ENCODE results near the gene COL24A1. TPM values are rescaled to one million over a fixed set of nuclear protein-coding genes. Genes with fewer than 3 reads are reported as not detected.

The COL24A1 gene
- total RNA-seq, 6 experiments from 2014 or later = 1.1 to 2.4 (median 1.3) TPM

- no peaks in the 10 kb centered on the region for H3K9me3 Mint-ChIP-seq
- TF ChIP-seq, protein P1, sequence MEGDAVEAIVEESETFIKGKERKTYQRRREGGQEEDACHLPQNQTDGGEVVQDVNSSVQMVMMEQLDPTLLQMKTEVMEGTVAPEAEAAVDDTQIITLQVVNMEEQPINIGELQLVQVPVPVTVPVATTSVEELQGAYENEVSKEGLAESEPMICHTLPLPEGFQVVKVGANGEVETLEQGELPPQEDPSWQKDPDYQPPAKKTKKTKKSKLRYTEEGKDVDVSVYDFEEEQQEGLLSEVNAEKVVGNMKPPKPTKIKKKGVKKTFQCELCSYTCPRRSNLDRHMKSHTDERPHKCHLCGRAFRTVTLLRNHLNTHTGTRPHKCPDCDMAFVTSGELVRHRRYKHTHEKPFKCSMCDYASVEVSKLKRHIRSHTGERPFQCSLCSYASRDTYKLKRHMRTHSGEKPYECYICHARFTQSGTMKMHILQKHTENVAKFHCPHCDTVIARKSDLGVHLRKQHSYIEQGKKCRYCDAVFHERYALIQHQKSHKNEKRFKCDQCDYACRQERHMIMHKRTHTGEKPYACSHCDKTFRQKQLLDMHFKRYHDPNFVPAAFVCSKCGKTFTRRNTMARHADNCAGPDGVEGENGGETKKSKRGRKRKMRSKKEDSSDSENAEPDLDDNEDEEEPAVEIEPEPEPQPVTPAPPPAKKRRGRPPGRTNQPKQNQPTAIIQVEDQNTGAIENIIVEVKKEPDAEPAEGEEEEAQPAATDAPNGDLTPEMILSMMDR (IDR thresholded peaks at IDR 0.05) = no peak
- no peak for DNase-seq
- H3K27me3 Mint-ChIP-seq (ENCODE audit: insufficient read depth) = no peaks in the 10 kb centered on the region
- H3K36me3 Mint-ChIP-seq (ENCODE audit: low read depth) = no peaks in the 10 kb centered on the region; the same call in 1 of the 2 replicates
- no peak overlapping the region for H3K4me3 Mint-ChIP-seq
- no peaks in the 10 kb centered on the region for H3K4me1 Mint-ChIP-seq (ENCODE audit: low read depth)
- H3K27ac Mint-ChIP-seq = no peak overlapping the region
Observed at GRCh38 chr1:85952460-85952859, 204.1 kb downstream of the COL24A1 start.

DNA sequence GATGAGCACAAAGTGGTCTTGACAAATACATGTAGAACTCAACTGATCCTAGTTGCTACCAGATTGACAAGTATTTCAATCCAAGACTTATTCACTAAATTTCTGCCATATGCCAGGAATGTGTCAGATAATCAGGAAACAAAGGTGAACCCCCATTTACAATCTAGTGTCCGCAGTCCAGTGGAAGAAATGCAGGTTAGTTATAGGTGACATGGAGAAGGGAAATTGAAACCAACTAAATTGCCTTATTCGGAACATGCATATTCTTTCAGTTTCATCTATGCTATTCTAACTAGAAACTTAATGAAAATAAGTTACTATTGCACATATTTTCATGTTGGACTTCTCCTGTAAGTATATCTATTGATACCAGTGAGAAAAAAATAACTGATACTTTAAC is 209.4 kb downstream of the COL24A1 start:
- Mint-ChIP-seq H3K9me3 (no peaks in the 10 kb centered on the region), H3K36me3 (ENCODE audit: low read depth) (no peaks in the 10 kb centered on the region), H3K27ac (no peak overlapping the region), H3K4me3 (no peak overlapping the region), H3K4me1 (ENCODE audit: low read depth) (no peaks in the 10 kb centered on the region), H3K27me3 (ENCODE audit: insufficient read depth) (no peaks in the 10 kb centered on the region; the same call in 1 of the 2 replicates)
- no peak for DNase-seq
- TF ChIP-seq, protein P1 (IDR thresholded peaks at IDR 0.05) = no peak

- Mint-ChIP-seq H3K27ac (no peak overlapping the region), H3K36me3 (ENCODE audit: low read depth) (no peaks in the 10 kb centered on the region), H3K4me3 (no peak overlapping the region), H3K9me3 (no peaks in the 10 kb centered on the region), H3K27me3 (ENCODE audit: insufficient read depth) (no peaks in the 10 kb centered on the region; the same call in 1 of the 2 replicates), H3K4me1 (ENCODE audit: low read depth) (peaks cover 9% of the 10 kb centered on the region)
- TF ChIP-seq, protein P1 (IDR thresholded peaks at IDR 0.05) = no peak
- DNase-seq = no peak
Observed at GRCh38 chr1:85943945-85944344, 212.6 kb downstream of the COL24A1 start.

- TF ChIP-seq, protein P1 (IDR thresholded peaks at IDR 0.05) = no peak
Observed at GRCh38 chr1:85943526-85943925, 213.0 kb downstream of the COL24A1 start.

GRCh38 chr1:85940656-85941306 is 215.8 kb downstream of the COL24A1 start:
- DNase-seq = peak; percentile 45
- H3K36me3 Mint-ChIP-seq (ENCODE audit: low read depth) = no peaks in the 10 kb centered on the region
- TF ChIP-seq, protein P1 (IDR thresholded peaks at IDR 0.05) = no peak
- H3K27ac Mint-ChIP-seq = 0 out of 2 replicates have a peak overlapping the region, but pooled peaks have one; percentile 23
- no peaks in the 10 kb centered on the region for H3K9me3 Mint-ChIP-seq
- H3K4me1 Mint-ChIP-seq (ENCODE audit: low read depth) = peaks cover 9% of the 10 kb centered on the region
- no peak overlapping the region for H3K4me3 Mint-ChIP-seq
- H3K27me3 Mint-ChIP-seq (ENCODE audit: insufficient read depth) = no peaks in the 10 kb centered on the region

More at GRCh38 chr1:85943526-85943925, 213.0 kb downstream of the COL24A1 start:
- Mint-ChIP-seq H3K4me1 (ENCODE audit: low read depth) (peaks cover 9% of the 10 kb centered on the region), H3K36me3 (ENCODE audit: low read depth) (no peaks in the 10 kb centered on the region), H3K27ac (no peak overlapping the region), H3K27me3 (ENCODE audit: insufficient read depth) (no peaks in the 10 kb centered on the region; the same call in 1 of the 2 replicates), H3K4me3 (no peak overlapping the region), H3K9me3 (no peaks in the 10 kb centered on the region)
- DNase-seq = no peak
